DND-41 (cell line): Measurements from ENCODE around the gene UCKL1.

ENCODE experiments used
- ATAC-seq: fragments of 200-7000 bp; cut with Tn5 transposase; 3 replicates; pipeline ENCODE4 v1.9.1; 2021; ENCODE audit warnings: low read depth; ENCODE audit not compliant: insufficient read depth
- DNase-seq: peaks from one replicate; pipeline ENCODE4 v3.0.0-alpha.2; 2020
- H2AFZ ChIP-seq: 2 replicates; pipeline ENCODE4 v1.6.0; 2012; ENCODE audit warnings: low read depth, low read length
- H3K27ac ChIP-seq: 2 replicates; pipeline ENCODE4 v1.5.1; 2012; ENCODE audit warnings: low read length, inconsistent platforms
- H3K27me3 ChIP-seq: fragments of 200-600 bp; sonication (generic); 2 replicates; pipeline ENCODE4 v1.6.0; 2012; ENCODE audit warnings: low read length, mild to moderate bottlenecking, inconsistent platforms; ENCODE audit not compliant: insufficient read depth, poor library complexity
- H3K36me3 ChIP-seq: 2 replicates; pipeline ENCODE4 v1.5.1; 2012; ENCODE audit warnings: low read length, inconsistent platforms; ENCODE audit not compliant: insufficient read depth
- H3K4me1 ChIP-seq: 2 replicates; pipeline ENCODE4 v1.5.1; 2012; ENCODE audit warnings: mild to moderate bottlenecking, low read length; ENCODE audit not compliant: insufficient read depth
- H3K4me2 ChIP-seq: 2 replicates; pipeline ENCODE4 v1.6.0; 2012; ENCODE audit warnings: mild to moderate bottlenecking, moderate library complexity, low read length, inconsistent platforms; ENCODE audit not compliant: insufficient read depth
- H3K4me3 ChIP-seq, 2 experiments: fragments of 200-600 bp in 1 of 2; shearing (Covaris generic) in 1 of 2; 2 replicates each; pipeline ENCODE4 v1.5.1; 2012 to 2016; ENCODE audit warnings: inconsistent platforms in 2 of 2, low read length in 2 of 2, mild to moderate bottlenecking in 2 of 2, low read depth in 1 of 2, moderate library complexity in 1 of 2
- H3K79me2 ChIP-seq: 2 replicates; pipeline ENCODE4 v1.6.0; 2012; ENCODE audit warnings: low read length, inconsistent platforms; ENCODE audit not compliant: insufficient read depth
- H3K9ac ChIP-seq: 2 replicates; pipeline ENCODE4 v1.6.0; 2012; ENCODE audit warnings: low read depth, mild to moderate bottlenecking, inconsistent platforms, low read length, moderate library complexity
- H3K9me3 ChIP-seq: 2 replicates; pipeline ENCODE4 v1.5.1; 2012; ENCODE audit warnings: low read length, moderate library complexity, mild to moderate bottlenecking, inconsistent platforms; ENCODE audit not compliant: insufficient read depth, severe bottlenecking
- H4K20me1 ChIP-seq: 2 replicates; pipeline ENCODE4 v1.6.0; 2012; ENCODE audit warnings: low read length; ENCODE audit not compliant: insufficient read depth
- CTCF ChIP-seq: IDR thresholded peaks from 2 replicates; pipeline ENCODE4 v1.5.1; 2012; ENCODE audit warnings: borderline replicate concordance, low read length, moderate library complexity, mild to moderate bottlenecking; ENCODE audit not compliant: poor library complexity, severe bottlenecking; ENCODE audit errors: extremely low read depth
- EZH2 ChIP-seq: IDR thresholded peaks from 3 replicates; pipeline ENCODE4 v1.6.1; 2012; ENCODE audit warnings: borderline replicate concordance, low read depth, mild to moderate bottlenecking, moderate library complexity, low read length, inconsistent platforms; ENCODE audit not compliant: severe bottlenecking

The UCKL1 gene

GRCh38 chr20:63911176-63911575 lies 45.0 kb downstream of the UCKL1 start:
- Histone ChIP-seq H3K4me3 (no peak overlapping the region), H2AFZ (no peak overlapping the region), H4K20me1 (peaks cover 70% of the 10 kb centered on the region), H3K4me2 (no peak overlapping the region), H3K9me3 (peaks cover 5% of the 10 kb centered on the region), H3K4me1 (no peaks in the 10 kb centered on the region), H3K27me3 (no peaks in the 10 kb centered on the region), H3K9ac (no peak overlapping the region), H3K79me2 (peaks cover 99% of the 10 kb centered on the region), H3K36me3 (peaks cover 22% of the 10 kb centered on the region), H3K27ac (0 out of 2 replicates have a peak overlapping the region, but pooled peaks have one; percentile 15)
- ATAC-seq: 0 out of 3 replicates have a peak, but pooled peaks have one; percentile 22
- no peak for DNase-seq
- TF ChIP-seq EZH2 (no peak), CTCF (no peak)

DNA sequence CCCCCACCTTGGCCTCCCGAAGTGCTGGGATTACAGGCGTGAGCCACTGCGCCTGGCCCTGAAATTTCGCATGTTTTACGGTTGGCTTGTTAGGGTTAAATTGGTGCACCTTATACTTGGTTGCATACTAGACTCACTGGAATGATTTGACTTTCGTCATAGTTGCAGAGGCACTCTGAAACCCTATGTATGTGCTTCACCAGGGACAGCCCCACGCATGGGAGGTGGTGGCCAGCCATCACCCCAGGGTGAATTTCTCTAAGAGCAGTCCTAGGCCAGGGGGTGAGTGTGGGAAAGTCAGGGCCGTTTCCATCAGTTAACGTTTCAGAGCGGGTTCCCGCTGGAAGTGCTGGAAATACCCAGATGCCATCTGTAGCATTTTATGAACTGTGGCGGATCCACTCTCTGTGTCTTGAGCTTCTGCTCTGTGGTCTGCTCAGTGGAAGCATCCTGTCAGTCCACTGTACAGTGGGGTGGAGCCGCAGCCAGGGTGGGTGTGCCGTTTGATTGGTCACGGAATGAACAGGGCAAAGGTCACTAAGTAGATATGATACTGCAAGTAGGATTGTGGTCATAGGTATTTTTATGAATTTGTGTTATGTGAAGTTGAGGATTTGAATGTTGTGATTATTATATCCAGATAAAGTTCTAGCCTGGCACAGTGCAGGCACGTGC lies 48.1 kb downstream of the UCKL1 start:
- Histone ChIP-seq H3K9ac (no peak overlapping the region), H3K4me1 (no peaks in the 10 kb centered on the region), H3K79me2 (peaks cover 99% of the 10 kb centered on the region), H3K36me3 (peaks cover 14% of the 10 kb centered on the region), H2AFZ (no peak overlapping the region), H3K27me3 (no peaks in the 10 kb centered on the region), H3K4me3 (no peak overlapping the region), H3K4me2 (no peak overlapping the region), H3K9me3 (no peaks in the 10 kb centered on the region), H3K27ac (no peak overlapping the region), H4K20me1 (peaks cover 75% of the 10 kb centered on the region)
- TF ChIP-seq EZH2: no peak
- no peak for TF ChIP-seq CTCF
- DNase-seq: no peak
- ATAC-seq: no peak

GRCh38 chr20:63903796-63904561 lies 52.2 kb downstream of the UCKL1 start:
- Histone ChIP-seq H3K27ac (no peak overlapping the region), H3K79me2 (peaks cover 99% of the 10 kb centered on the region), H3K27me3 (no peaks in the 10 kb centered on the region), H3K9me3 (no peaks in the 10 kb centered on the region), H4K20me1 (peaks cover 77% of the 10 kb centered on the region), H2AFZ (no peak overlapping the region), H3K36me3 (peaks cover 22% of the 10 kb centered on the region), H3K4me3 (no peak overlapping the region), H3K4me2 (no peak overlapping the region), H3K4me1 (peaks cover 4% of the 10 kb centered on the region), H3K9ac (no peak overlapping the region)
- DNase-seq: no peak
- no peak for ATAC-seq
- TF ChIP-seq CTCF (no peak), EZH2 (no peak)
